ENCODE data around the gene UMAD1.

DNA sequence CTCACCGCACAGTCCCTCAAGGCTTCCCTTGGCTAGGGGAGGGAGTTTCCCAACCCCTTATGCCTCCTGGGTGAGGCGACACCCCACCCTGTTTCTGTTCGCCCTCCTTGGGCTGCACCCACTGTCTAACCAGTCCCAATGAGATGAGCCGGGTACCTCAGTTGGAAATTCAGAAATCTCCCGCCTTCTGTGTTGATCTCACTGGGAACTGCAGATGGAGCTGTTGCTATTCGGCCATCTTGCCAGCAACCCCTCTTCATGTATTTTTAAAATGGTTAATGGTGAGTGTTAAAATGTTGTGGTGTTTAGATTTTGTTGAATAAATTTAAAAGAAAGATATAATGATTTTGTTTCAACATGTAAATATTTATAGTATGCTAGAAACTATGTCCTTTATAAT lies 22.0 kb downstream of the UMAD1 start:
- TF ChIP-seq, protein P1, sequence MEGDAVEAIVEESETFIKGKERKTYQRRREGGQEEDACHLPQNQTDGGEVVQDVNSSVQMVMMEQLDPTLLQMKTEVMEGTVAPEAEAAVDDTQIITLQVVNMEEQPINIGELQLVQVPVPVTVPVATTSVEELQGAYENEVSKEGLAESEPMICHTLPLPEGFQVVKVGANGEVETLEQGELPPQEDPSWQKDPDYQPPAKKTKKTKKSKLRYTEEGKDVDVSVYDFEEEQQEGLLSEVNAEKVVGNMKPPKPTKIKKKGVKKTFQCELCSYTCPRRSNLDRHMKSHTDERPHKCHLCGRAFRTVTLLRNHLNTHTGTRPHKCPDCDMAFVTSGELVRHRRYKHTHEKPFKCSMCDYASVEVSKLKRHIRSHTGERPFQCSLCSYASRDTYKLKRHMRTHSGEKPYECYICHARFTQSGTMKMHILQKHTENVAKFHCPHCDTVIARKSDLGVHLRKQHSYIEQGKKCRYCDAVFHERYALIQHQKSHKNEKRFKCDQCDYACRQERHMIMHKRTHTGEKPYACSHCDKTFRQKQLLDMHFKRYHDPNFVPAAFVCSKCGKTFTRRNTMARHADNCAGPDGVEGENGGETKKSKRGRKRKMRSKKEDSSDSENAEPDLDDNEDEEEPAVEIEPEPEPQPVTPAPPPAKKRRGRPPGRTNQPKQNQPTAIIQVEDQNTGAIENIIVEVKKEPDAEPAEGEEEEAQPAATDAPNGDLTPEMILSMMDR (IDR thresholded peaks at IDR 0.05; ENCODE audit: insufficient read depth, low read depth, low read length), result peak; percentile 40
- TF ChIP-seq EZH2 (IDR thresholded peaks at IDR 0.05; ENCODE audit: insufficient read depth, low read length), result no peak
